MM.1S (cell line): ENCODE measurements around the gene DHX32.
"Not testable (repeated sequence)": the region's sequence is repeated elsewhere in the genome, so short reads cannot be mapped to it uniquely, and the experiment has no call there.

Experiments used
- CTCF ChIP-seq: fragments of 300-600 bp; sonication (generic); IDR thresholded peaks from 2 replicates; pipeline ENCODE4 v1.5.1; 2016; ENCODE audit warnings: antibody characterized with exemption, low read length, mixed read lengths
- EZH2 ChIP-seq: fragments of 300-600 bp; sonication (generic); optimal IDR thresholded peaks from 2 replicates; pipeline ENCODE3; 2017; ENCODE audit warnings: low read depth, mild to moderate bottlenecking, antibody characterized with exemption, low read length, mixed read lengths
- EZH2phosphoT487 ChIP-seq: fragments of 300-600 bp; sonication (generic); IDR thresholded peaks from 2 replicates; pipeline ENCODE4 v1.6.1; 2018; ENCODE audit warnings: antibody characterized with exemption, low read length

GRCh38 chr10:125897317-125897716 lies 16.2 kb upstream of the DHX32 start:
- TF ChIP-seq CTCF, EZH2, EZH2phosphoT487: not testable (repeated sequence)
